ENCODE results near the gene ADGRB2. TPM values are rescaled to one million over a fixed set of nuclear protein-coding genes. Genes with fewer than 3 reads are reported as not detected.

The ADGRB2 gene
- polyA plus RNA-seq, 3 donors: not detected

GRCh38 chr1:31779687-31780086 lies 15.5 kb upstream of the ADGRB2 start:
- peaks cover 19 to 30% (median 24%) of the 10 kb centered on the region in 3 donors for H3K27me3 Mint-ChIP-seq (ENCODE audit: low read depth in 3 of 3)
- Histone ChIP-seq H3K9me3 (replicated peaks in 1 of 2; ENCODE audit: control insufficient read depth in 1 of 2, insufficient read depth in 1 of 2, low read length in 2 of 2) (no peaks in the 10 kb centered on the region), H3K9ac (ENCODE audit: insufficient read depth, low read length, poor library complexity, severe bottlenecking) (no peak overlapping the region), H3K4me2 (replicated peaks; ENCODE audit: extremely low read depth, low read length, poor library complexity, severe bottlenecking) (no peak overlapping the region), H3K27me3 (ENCODE audit: control insufficient read depth in 2 of 2, insufficient read depth in 2 of 2, low read length in 2 of 2) (peaks cover 2 to 8% of the 10 kb centered on the region in 2 donors), H3K79me2 (ENCODE audit: insufficient read depth, low read length) (no peaks in the 10 kb centered on the region), H4K20me1 (ENCODE audit: insufficient read depth, low read length) (no peaks in the 10 kb centered on the region), H3K4me1 (ENCODE audit: control insufficient read depth in 1 of 2, insufficient read depth in 2 of 2, low read length in 2 of 2) (no peaks in the 10 kb centered on the region), H3K36me3 (replicated peaks in 1 of 2; ENCODE audit: control insufficient read depth in 1 of 2, insufficient read depth in 2 of 2, low read length in 2 of 2) (no peaks in the 10 kb centered on the region), H3K4me3 (replicated peaks in 1 of 3; ENCODE audit: low read depth in 2 of 3, low read length in 3 of 3) (no peak overlapping the region), H3K27ac (ENCODE audit: low read depth in 1 of 2, low read length in 2 of 2) (no peak overlapping the region), H2AFZ (ENCODE audit: insufficient read depth, low read depth, low read length, poor library complexity, severe bottlenecking) (no peak overlapping the region)
- WGBS (ENCODE audit: insufficient coverage): 92% methylated on average over 4 of the region's 9 CpGs
- peaks cover 0 to 3% (median 0%) of the 10 kb centered on the region in 7 donors for H3K9me3 Mint-ChIP-seq
- peak overlapping the region in 1 of 2 donors; percentile 6 for H3K4me3 Mint-ChIP-seq
- no peaks in the 10 kb centered on the region for H3K36me3 Mint-ChIP-seq
- H3K27ac Mint-ChIP-seq: no peak overlapping the region
- DNase-seq: no peak
- intact Hi-C loops (cut with micrococcal nuclease): loop anchor here in 1 of 2 donors (10.0 kb wide), 1 partner anchor 485 kb away; the partner anchor contains the start of genes SNRNP40 and ZCCHC17
- no peak for TF ChIP-seq CTCF (IDR thresholded peaks at IDR 0.05)
- H3K4me1 Mint-ChIP-seq: no peaks in the 10 kb centered on the region

GRCh38 chr1:31778763-31779488 lies 14.8 kb upstream of the ADGRB2 start:
- no peak for TF ChIP-seq CTCF (IDR thresholded peaks at IDR 0.05)
- peak overlapping the region in 1 of 7 donors; percentile 33 for H3K27ac Mint-ChIP-seq
- no peak for DNase-seq

More at GRCh38 chr1:31778763-31779488, 14.8 kb upstream of the ADGRB2 start:
- WGBS (ENCODE audit: insufficient coverage): 88% methylated on average over 5 of the region's 11 CpGs
- Histone ChIP-seq H3K36me3 (replicated peaks in 1 of 2; ENCODE audit: control insufficient read depth in 1 of 2, insufficient read depth in 2 of 2, low read length in 2 of 2) (no peaks in the 10 kb centered on the region), H3K27me3 (ENCODE audit: control insufficient read depth in 2 of 2, insufficient read depth in 2 of 2, low read length in 2 of 2) (peaks cover 9 to 16% of the 10 kb centered on the region in 2 donors), H2AFZ (ENCODE audit: insufficient read depth, low read depth, low read length, poor library complexity, severe bottlenecking) (no peak overlapping the region), H3K4me3 (replicated peaks in 1 of 3; ENCODE audit: low read depth in 2 of 3, low read length in 3 of 3) (no peak overlapping the region), H3K79me2 (ENCODE audit: insufficient read depth, low read length) (no peaks in the 10 kb centered on the region), H3K4me1 (ENCODE audit: control insufficient read depth in 1 of 2, insufficient read depth in 2 of 2, low read length in 2 of 2) (no peaks in the 10 kb centered on the region), H3K9me3 (replicated peaks in 1 of 2; ENCODE audit: control insufficient read depth in 1 of 2, insufficient read depth in 1 of 2, low read length in 2 of 2) (peaks cover 0 to under 1% of the 10 kb centered on the region in 2 donors), H3K9ac (ENCODE audit: insufficient read depth, low read length, poor library complexity, severe bottlenecking) (no peak overlapping the region), H4K20me1 (ENCODE audit: insufficient read depth, low read length) (no peaks in the 10 kb centered on the region), H3K27ac (ENCODE audit: low read depth in 1 of 2, low read length in 2 of 2) (no peak overlapping the region), H3K4me2 (replicated peaks; ENCODE audit: extremely low read depth, low read length, poor library complexity, severe bottlenecking) (no peak overlapping the region)
- H3K36me3 Mint-ChIP-seq: no peaks in the 10 kb centered on the region
- peaks cover 0 to 3% (median 0%) of the 10 kb centered on the region in 7 donors for H3K9me3 Mint-ChIP-seq
- intact Hi-C loops (cut with micrococcal nuclease): no loop called here
- H3K4me3 Mint-ChIP-seq: no peak overlapping the region
- H3K4me1 Mint-ChIP-seq: no peaks in the 10 kb centered on the region
- H3K27me3 Mint-ChIP-seq (ENCODE audit: low read depth in 3 of 3): peaks cover 27 to 37% (median 31%) of the 10 kb centered on the region in 3 donors

Data from CD14-positive monocyte (primary cell).